Vagina (tissue), 2 donors: ENCODE data around the gene CAMSAP1. TPM values are rescaled to one million over a fixed set of nuclear protein-coding genes. Genes with fewer than 3 reads are reported as not detected.
A peak's percentile ranks its signal among the peaks of the same experiment; 100 is the strongest.

Experiments used
- DNase-seq, 2 donors: peaks; one replicate each; pipeline ENCODE4 v3.0.0-alpha.2; 2017; ENCODE audit errors: extremely low spot score in 2 of 2
- H3K27ac ChIP-seq: fragments of 200-600 bp; sonication (generic); one replicate; pipeline ENCODE4 v1.5.1; 2019
- H3K27me3 ChIP-seq: fragments of 200-600 bp; sonication (generic); one replicate; pipeline ENCODE4 v1.5.1; 2019
- H3K36me3 ChIP-seq, 2 donors: fragments of 200-600 bp; sonication (generic); one replicate each; pipeline ENCODE4 v1.5.1; 2017 to 2019
- H3K4me1 ChIP-seq: fragments of 200-600 bp; sonication (generic); one replicate; pipeline ENCODE4 v1.5.1; 2019
- H3K4me3 ChIP-seq, 2 donors: fragments of 200-600 bp; sonication (generic); 1 replicate in 1 of 2; 2 replicates in 1 of 2; pipeline ENCODE4 v1.5.1; 2016 to 2019
- H3K9me3 ChIP-seq: fragments of 200-600 bp; sonication (generic); one replicate; pipeline ENCODE4 v1.5.1; 2019
- CTCF ChIP-seq, 3 experiments: fragments of 450-650 bp in 2 of 3; fragments of 200-600 bp in 1 of 3; sonication (generic) in 1 of 3; IDR thresholded peaks; one replicate each; pipeline ENCODE4 v1.5.1; 2017 to 2019; ENCODE audit warnings: antibody characterized with exemption in 3 of 3, mild to moderate bottlenecking in 2 of 3, moderate library complexity in 2 of 3
- POLR2A ChIP-seq, 2 donors: fragments of 450-650 bp; IDR thresholded peaks; one replicate each; pipeline ENCODE4 v1.6.1; 2017; ENCODE audit warnings: antibody characterized with exemption in 2 of 2, mild to moderate bottlenecking in 2 of 2, moderate library complexity in 2 of 2
- POLR2AphosphoS5 ChIP-seq, 2 donors: sonication (generic); formaldehyde crosslinking; IDR thresholded peaks; one replicate each; pipeline ENCODE4 v1.9.0; 2017; ENCODE audit warnings: antibody characterized with exemption in 2 of 2, mild to moderate bottlenecking in 2 of 2, low read depth in 1 of 2; ENCODE audit not compliant: insufficient read depth in 1 of 2
- intact Hi-C: fragments of 100-400 bp; cut with DNase I; formaldehyde crosslinking; loops from one replicate; pipeline ENCODE4 v1.15.1; 2023
- total RNA-seq: library from RNA; depleted of rRNA; stranded (reverse); fragments of >200 nt; gene quantifications from one replicate; pipeline ENCODE4 v1.2.3, GENCODE V29; 2016

Gene CAMSAP1
- total RNA-seq, 1 donor from 2014 or later = 20.9 TPM

GRCh38 chr9:135905380-135906258, 1.7 kb downstream of the CAMSAP1 start:
- no peaks in the 10 kb centered on the region for H3K9me3 ChIP-seq
- TF ChIP-seq POLR2AphosphoS5 (IDR thresholded peaks at IDR 0.05; ENCODE audit: insufficient read depth in 1 of 2, low read depth in 1 of 2) (peak in 1 of 2 donors; percentile 48), CTCF (IDR thresholded peaks at IDR 0.05) (no peak), POLR2A (IDR thresholded peaks at IDR 0.05) (no peak)
- H3K27ac ChIP-seq = peak overlapping the region; percentile 71
- intact Hi-C loops = no loop called here
- H3K4me3 ChIP-seq = peak overlapping the region; percentile 59 to 88
- H3K36me3 ChIP-seq = no peaks in the 10 kb centered on the region
- H3K27me3 ChIP-seq = no peaks in the 10 kb centered on the region
- DNase-seq = no peak
- peaks cover 53% of the 10 kb centered on the region for H3K4me1 ChIP-seq

- no peak overlapping the region for H3K4me3 ChIP-seq
- no peak for DNase-seq
- intact Hi-C loops = no loop called here
- no peaks in the 10 kb centered on the region for H3K27me3 ChIP-seq
- H3K36me3 ChIP-seq = no peaks in the 10 kb centered on the region
- no peaks in the 10 kb centered on the region for H3K9me3 ChIP-seq
- H3K4me1 ChIP-seq = peaks cover 44% of the 10 kb centered on the region
- no peak for TF ChIP-seq CTCF (IDR thresholded peaks at IDR 0.05)
- TF ChIP-seq POLR2A (IDR thresholded peaks at IDR 0.05) = no peak
- TF ChIP-seq POLR2AphosphoS5 (IDR thresholded peaks at IDR 0.05; ENCODE audit: insufficient read depth in 1 of 2, low read depth in 1 of 2) = no peak
- no peak overlapping the region for H3K27ac ChIP-seq
These were observed 3.4 kb downstream of the CAMSAP1 start for GRCh38 chr9:135903786-135904520.

- Histone ChIP-seq H3K27ac (no peak overlapping the region), H3K4me1 (peaks cover 40% of the 10 kb centered on the region)
- no peak for DNase-seq
These were observed 4.0 kb downstream of the CAMSAP1 start for GRCh38 chr9:135903358-135903656.

GRCh38 chr9:135902655-135903357, 4.5 kb downstream of the CAMSAP1 start:
- Histone ChIP-seq H3K9me3 (no peaks in the 10 kb centered on the region), H3K36me3 (no peaks in the 10 kb centered on the region), H3K27me3 (no peaks in the 10 kb centered on the region), H3K4me1 (peaks cover 36% of the 10 kb centered on the region), H3K27ac (no peak overlapping the region), H3K4me3 (no peak overlapping the region)
- no peak for DNase-seq
- intact Hi-C loops = no loop called here
- TF ChIP-seq CTCF (IDR thresholded peaks at IDR 0.05) (no peak), POLR2A (IDR thresholded peaks at IDR 0.05) (no peak), POLR2AphosphoS5 (IDR thresholded peaks at IDR 0.05; ENCODE audit: insufficient read depth in 1 of 2, low read depth in 1 of 2) (no peak)

More at GRCh38 chr9:135903358-135903656, 4.0 kb downstream of the CAMSAP1 start:
- Histone ChIP-seq H3K36me3 (no peaks in the 10 kb centered on the region), H3K4me3 (no peak overlapping the region), H3K27me3 (no peaks in the 10 kb centered on the region), H3K9me3 (no peaks in the 10 kb centered on the region)
- intact Hi-C loops = no loop called here
- TF ChIP-seq POLR2AphosphoS5 (IDR thresholded peaks at IDR 0.05; ENCODE audit: insufficient read depth in 1 of 2, low read depth in 1 of 2) = no peak
- TF ChIP-seq POLR2A (IDR thresholded peaks at IDR 0.05) = no peak
- TF ChIP-seq CTCF (IDR thresholded peaks at IDR 0.05) = no peak
